ENCODE data around the gene MRM3.

- TF ChIP-seq CTCF (conservative IDR thresholded peaks at IDR 0.05; ENCODE audit: low read length) (no peak), EZH2phosphoT487 (IDR thresholded peaks at IDR 0.05; ENCODE audit: borderline replicate concordance) (no peak)
Measured at GRCh38 chr17:830950-831349, 48.8 kb downstream of the MRM3 start.

Data from Loucy (cell line).